Endothelial cell of umbilical vein (primary cell): ENCODE data around the gene DCAF7. TPM values are rescaled to one million over a fixed set of nuclear protein-coding genes. Genes with fewer than 3 reads are reported as not detected.

Experiments
- BruUV-seq: library from RNA; stranded (reverse); fragments of 400-500 nt; replicated peaks from 2 replicates; lab custom pipeline; 2021; lab: Mats Ljungman, UMichigan
- CTCF ChIA-PET: fragments of 300-600, 350-600 bp; sonication (Branson Sonifier 250); formaldehyde crosslinking; loops from one replicate; lab custom pipeline; 2021; ENCODE audit warnings: antibody characterized with exemption, inconsistent platforms; lab: Charles Lee
- POLR2A ChIA-PET: fragments of 300-600, 350-600 bp; sonication (Branson Sonifier 250); formaldehyde crosslinking; loops from one replicate; lab custom pipeline; 2021; ENCODE audit warnings: antibody characterized with exemption, inconsistent platforms; lab: Charles Lee
- DNase-seq: peaks from one replicate; pipeline ENCODE4 v3.0.0-alpha.2; 2011; ENCODE audit warnings: low read depth, low spot score
- FAIRE-seq: peaks from 2 replicates; lab custom pipeline; 2011; peaks lifted over from hg19 to GRCh38; lab: Jason Lieb, UNC
- H2AFZ ChIP-seq: 2 replicates; pipeline ENCODE4 v1.6.0; 2012; ENCODE audit warnings: low read depth, low read length, control low read depth, inconsistent platforms
- H3K27ac ChIP-seq: 2 replicates; pipeline ENCODE4 v1.5.1; 2011; ENCODE audit warnings: low read depth, mild to moderate bottlenecking, control low read depth, low read length, moderate library complexity; ENCODE audit not compliant: insufficient read depth
- H3K27me3 ChIP-seq, 2 experiments: 2 replicates each; pipeline versions ENCODE4 v1.6.0 to v1.6.1; 2011; ENCODE audit warnings: low read length in 2 of 2, mixed read lengths in 1 of 2; ENCODE audit not compliant: control insufficient read depth in 2 of 2, insufficient read depth in 2 of 2
- H3K36me3 ChIP-seq, 2 experiments: 2 replicates in 1 of 2; 3 replicates in 1 of 2; pipeline ENCODE4 v1.5.1; 2011; ENCODE audit warnings: low read length in 2 of 2, mild to moderate bottlenecking in 1 of 2, moderate library complexity in 1 of 2; ENCODE audit not compliant: control insufficient read depth in 2 of 2, insufficient read depth in 2 of 2; ENCODE audit errors: extremely low read depth in 1 of 2
- H3K4me1 ChIP-seq: 3 replicates; pipeline ENCODE4 v1.5.1; 2011; ENCODE audit warnings: mild to moderate bottlenecking, low read length; ENCODE audit not compliant: control insufficient read depth, insufficient read depth; ENCODE audit errors: extremely low read depth
- H3K4me2 ChIP-seq: 2 replicates; pipeline ENCODE4 v1.6.1; 2011; ENCODE audit warnings: low read length, control low read depth, mixed read lengths; ENCODE audit not compliant: insufficient read depth
- H3K4me3 ChIP-seq, 3 experiments: fragments of 200-600 bp in 1 of 3; sonication (generic), shearing (Covaris generic) in 1 of 3; replicated peaks in 1 of 3; 2 replicates each; pipeline ENCODE4 v1.5.1; 2011 to 2016; ENCODE audit warnings: control low read depth in 3 of 3, low read length in 3 of 3, mild to moderate bottlenecking in 2 of 3, inconsistent platforms in 1 of 3, low read depth in 1 of 3, moderate library complexity in 1 of 3; ENCODE audit not compliant: insufficient read depth in 1 of 3
- H3K79me2 ChIP-seq: 2 replicates; pipeline ENCODE4 v1.6.0; 2012; ENCODE audit warnings: low read length, inconsistent platforms; ENCODE audit not compliant: control insufficient read depth, insufficient read depth
- H3K9ac ChIP-seq: replicated peaks from 2 replicates; pipeline ENCODE3; 2011; ENCODE audit warnings: low read length, control low read depth; ENCODE audit not compliant: insufficient read depth; ENCODE audit errors: extremely low read depth
- H3K9me1 ChIP-seq: replicated peaks from 3 replicates; pipeline ENCODE4 v1.6.0; 2011; ENCODE audit warnings: mild to moderate bottlenecking, low read length; ENCODE audit not compliant: control insufficient read depth, insufficient read depth; ENCODE audit errors: extremely low read depth
- H3K9me3 ChIP-seq: replicated peaks from 2 replicates; pipeline ENCODE4 v1.5.1; 2012; ENCODE audit warnings: low read length, inconsistent platforms; ENCODE audit not compliant: control insufficient read depth, insufficient read depth
- H4K20me1 ChIP-seq: replicated peaks from 2 replicates; pipeline ENCODE3; 2011; ENCODE audit warnings: mild to moderate bottlenecking, low read length; ENCODE audit not compliant: control insufficient read depth, insufficient read depth; ENCODE audit errors: extremely low read depth
- CTCF ChIP-seq, 2 donors: IDR thresholded peaks; 1 replicate in 1 of 2; 2 replicates in 1 of 2; pipeline ENCODE4 v1.5.1; 2011; ENCODE audit warnings: low read length in 2 of 2, mild to moderate bottlenecking in 2 of 2, moderate library complexity in 2 of 2, control low read depth in 1 of 2, inconsistent platforms in 1 of 2, low read depth in 1 of 2; ENCODE audit not compliant: insufficient read depth in 1 of 2; ENCODE audit errors: extremely low read depth in 1 of 2
- EZH2 ChIP-seq: IDR thresholded peaks from 2 replicates; pipeline ENCODE4 v1.6.1; 2012; ENCODE audit warnings: borderline replicate concordance, low read depth, mild to moderate bottlenecking, moderate library complexity, low read length, inconsistent platforms; ENCODE audit not compliant: severe bottlenecking
- FOS ChIP-seq: IDR thresholded peaks from 2 replicates; pipeline ENCODE4 v1.6.1; 2011; ENCODE audit warnings: mild to moderate bottlenecking, low read length, moderate library complexity, borderline replicate concordance; ENCODE audit not compliant: insufficient read depth
- GATA2 ChIP-seq: IDR thresholded peaks from 2 replicates; pipeline ENCODE4 v1.7.0; 2011; ENCODE audit warnings: low read depth, mild to moderate bottlenecking, moderate library complexity, mixed read lengths, low read length; ENCODE audit not compliant: insufficient read length, insufficient read depth
- JUN ChIP-seq: IDR thresholded peaks from 2 replicates; pipeline ENCODE4 v1.6.1; 2011; ENCODE audit warnings: borderline replicate concordance, low read depth; ENCODE audit not compliant: insufficient read length, insufficient read depth
- MAX ChIP-seq: IDR thresholded peaks from 2 replicates; pipeline ENCODE4 v1.6.1; 2011; ENCODE audit not compliant: insufficient read depth, insufficient read length
- MYC ChIP-seq: IDR thresholded peaks from one replicate; pipeline ENCODE4 v1.6.1; 2011; ENCODE audit warnings: mild to moderate bottlenecking, low read depth, low read length
- POLR2A ChIP-seq: IDR thresholded peaks from 2 replicates; pipeline ENCODE4 v1.6.1; 2012; ENCODE audit warnings: low read depth, mild to moderate bottlenecking, control low read depth, low read length
- POLR2AphosphoS5 ChIP-seq: IDR thresholded peaks from 2 replicates; pipeline ENCODE4 v1.6.1; 2012; ENCODE audit warnings: low read depth, mild to moderate bottlenecking, control low read depth, low read length, moderate library complexity; ENCODE audit not compliant: insufficient read depth
- dilution Hi-C: fragments of 300-500 bp; cut with MboI; formaldehyde crosslinking; loops from one replicate; pipeline ENCODE4 v1.15.0; 2019; ENCODE audit warnings: low sequenced_read_pairs; ENCODE audit not compliant: extremely low pct_ligation_motif_present
- intact Hi-C: fragments of 100-400 bp; cut with micrococcal nuclease; formaldehyde crosslinking; loops from one replicate; pipeline ENCODE4 v1.10.0; 2022
- polyA plus RNA-seq, 4 experiments: library from polyadenylated mRNA; depleted of rRNA in 3 of 4; stranded (reverse) in 3 of 4; unstranded in 1 of 4; fragments of >200 nt; gene quantifications; 2 replicates each; pipeline versions ENCODE4 v1.2.1 to v1.2.3, GENCODE V29; 2011 to 2012; ENCODE audit warnings: missing spikeins in 1 of 4
- total RNA-seq: library from RNA; stranded (reverse); gene quantifications from 2 replicates; pipeline ENCODE4 v1.2.3, GENCODE V29; 2021

The DCAF7 gene
- total and polyA plus RNA-seq, 2 donors (not counting 3 experiments of a cell fraction or from before 2014, with no cell fraction given) = 82.8 to 100 TPM

- peaks cover 45% of the 10 kb centered on the region for H3K79me2 ChIP-seq
- BruUV-seq = no TSS peak
- TF ChIP-seq MYC (no peak), GATA2 (no peak), POLR2A (no peak), CTCF (IDR thresholded peaks at IDR 0.05; ENCODE audit: extremely low read depth in 1 of 2, insufficient read depth in 1 of 2, low read depth in 1 of 2, low read length in 2 of 2) (no peak), MAX (no peak), FOS (no peak), JUN (no peak), EZH2 (no peak), POLR2AphosphoS5 (no peak)
- H3K36me3 ChIP-seq = peaks cover 13 to 24% of the 10 kb centered on the region in 2 experiments
- H4K20me1 ChIP-seq = no peaks in the 10 kb centered on the region
- no peaks in the 10 kb centered on the region for H3K9me3 ChIP-seq
- ChIA-PET POLR2A (no interaction called here), CTCF (interaction anchor here (1.2 to 3.1 kb wide), 5 partner anchors 8 to 209 kb away, joined by 3 to 13 read pairs (median 11); partner anchors contain the start of gene MAP3K3)
- H3K9ac ChIP-seq = no peak overlapping the region
- peaks cover 31% of the 10 kb centered on the region for H3K4me1 ChIP-seq
- no peak for DNase-seq
- peak overlapping the region; percentile 79 for H3K27ac ChIP-seq
- no peak overlapping the region for H3K4me3 ChIP-seq
- no peak overlapping the region for H3K4me2 ChIP-seq
- FAIRE-seq = peak; percentile 26
- intact Hi-C loops = loop anchor here (1.0 kb wide), 2 partner anchors 13 to 41 kb away; partner anchors contain the start of gene MAP3K3
- no peaks in the 10 kb centered on the region for H3K9me1 ChIP-seq
- H2AFZ ChIP-seq = no peak overlapping the region
- H3K27me3 ChIP-seq = no peaks in the 10 kb centered on the region
- dilution Hi-C loops = no loop called here
Observed at GRCh38 chr17:63634816-63635215, 84.5 kb downstream of the DCAF7 start.
